ENCODE results near the gene RAB6B. TPM values are rescaled to one million over a fixed set of nuclear protein-coding genes. Genes with fewer than 3 reads are reported as not detected.

Gene RAB6B
- total RNA-seq, 2 donors from 2014 or later = 0.21 to 0.81 TPM

DNA sequence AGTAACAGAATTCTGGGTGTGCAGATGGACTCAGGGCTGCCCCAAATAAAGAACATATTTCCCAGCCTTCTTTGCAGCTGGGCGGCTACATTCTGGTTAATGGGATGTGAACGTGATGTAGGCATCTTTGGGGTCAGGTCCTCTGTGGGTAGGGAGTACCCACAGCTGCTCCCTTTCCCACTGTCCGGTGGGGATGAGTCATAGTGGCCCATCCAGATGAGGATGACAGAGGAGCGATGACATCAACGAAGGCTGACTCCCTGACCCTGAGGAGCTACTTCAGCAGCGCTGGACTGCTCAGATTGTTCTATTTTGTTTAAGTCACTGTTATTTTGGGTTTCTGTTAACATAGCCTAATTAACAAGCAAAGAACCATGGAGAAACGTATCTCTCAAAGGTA lies 52.0 kb downstream of the RAB6B start:
- H3K36me3 Mint-ChIP-seq = no peaks in the 10 kb centered on the region
- H3K4me1 Mint-ChIP-seq (ENCODE audit: low read depth in 2 of 2) = no peaks in the 10 kb centered on the region
- DNase-seq (ENCODE audit: low spot score) (peak; percentile 51), ATAC-seq (no peak)
- no peaks in the 10 kb centered on the region for H3K9me3 Mint-ChIP-seq
- H3K27ac Mint-ChIP-seq = no peak overlapping the region
- no peak overlapping the region for H3K4me3 Mint-ChIP-seq
- H3K27me3 Mint-ChIP-seq = peaks cover 13 to 29% of the 10 kb centered on the region in 2 donors

DNA sequence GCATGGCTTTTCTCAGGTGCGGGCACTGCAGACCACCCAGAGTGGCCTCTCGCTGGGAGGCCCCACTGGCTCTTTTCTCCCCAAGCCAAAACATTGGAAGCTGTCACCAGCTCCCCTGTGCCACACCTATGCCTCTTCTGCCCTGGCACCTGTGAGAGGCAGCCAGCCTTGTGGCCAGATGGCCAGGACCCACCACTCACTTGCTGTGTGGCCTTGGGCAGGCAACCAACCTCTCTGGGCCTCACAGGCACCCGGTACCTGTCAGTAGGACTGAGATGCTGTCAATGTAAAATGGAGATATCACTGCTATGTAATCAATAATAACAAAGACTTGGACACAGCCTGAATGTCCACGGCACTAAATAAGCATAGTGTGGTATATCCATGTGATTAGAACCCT lies 53.5 kb downstream of the RAB6B start:
- Mint-ChIP-seq H3K27ac (no peak overlapping the region), H3K4me3 (no peak overlapping the region), H3K27me3 (peaks cover 3 to 15% of the 10 kb centered on the region in 2 donors), H3K36me3 (no peaks in the 10 kb centered on the region), H3K4me1 (ENCODE audit: low read depth in 2 of 2) (no peaks in the 10 kb centered on the region), H3K9me3 (no peaks in the 10 kb centered on the region)
- no peak for DNase-seq (ENCODE audit: low spot score)
- ATAC-seq = no peak

DNA sequence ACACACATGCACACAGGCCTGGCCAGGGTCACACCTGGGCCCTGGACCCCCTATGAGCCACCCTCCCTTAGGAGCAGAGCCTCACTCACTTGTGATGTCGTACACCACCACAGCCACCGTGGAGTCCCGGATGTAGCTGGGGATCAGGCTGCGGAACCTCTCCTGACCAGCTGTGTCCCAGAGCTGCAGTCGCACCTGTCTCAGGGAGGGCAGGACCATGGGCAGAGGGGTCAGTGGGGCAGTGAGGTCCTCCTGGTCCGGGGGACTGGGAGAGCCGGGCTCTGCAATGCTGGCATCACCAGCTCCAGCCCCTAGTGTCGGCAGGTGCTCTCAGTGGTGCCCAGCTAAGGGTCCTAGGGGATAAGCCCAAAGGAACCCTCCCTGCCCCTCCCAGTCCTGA lies 54.5 kb downstream of the RAB6B start:
- peak; percentile 56 for DNase-seq (ENCODE audit: low spot score)
- Mint-ChIP-seq H3K27me3 (peaks cover 0 to 9% of the 10 kb centered on the region in 2 donors), H3K27ac (no peak overlapping the region), H3K9me3 (no peaks in the 10 kb centered on the region), H3K4me1 (ENCODE audit: low read depth in 2 of 2) (no peaks in the 10 kb centered on the region), H3K4me3 (no peak overlapping the region), H3K36me3 (no peaks in the 10 kb centered on the region)
- ATAC-seq = no peak

DNA sequence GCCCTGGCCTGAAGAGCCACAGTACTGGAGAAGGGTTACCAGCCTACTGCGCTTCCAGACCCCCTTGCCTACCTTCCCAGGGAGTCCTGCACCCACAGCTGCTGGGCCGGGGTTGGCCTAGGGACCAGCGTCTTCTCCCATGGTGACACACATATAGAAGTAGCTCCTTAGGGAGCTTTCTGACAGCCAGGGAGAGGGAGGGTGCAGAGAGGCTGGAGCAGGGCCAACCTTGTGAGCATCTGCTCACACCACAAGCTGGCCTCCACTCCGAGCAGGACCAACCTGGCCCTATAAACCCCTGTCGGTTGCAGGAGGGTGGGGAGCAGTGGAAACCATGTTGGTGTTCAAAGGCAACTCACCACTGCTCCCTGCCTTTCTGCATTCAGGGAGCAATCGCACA lies 54.9 kb downstream of the RAB6B start:
- DNase-seq (ENCODE audit: low spot score) (no peak), ATAC-seq (no peak)
- no peaks in the 10 kb centered on the region for H3K36me3 Mint-ChIP-seq
- H3K9me3 Mint-ChIP-seq = no peaks in the 10 kb centered on the region
- no peak overlapping the region for H3K27ac Mint-ChIP-seq
- H3K4me1 Mint-ChIP-seq (ENCODE audit: low read depth in 2 of 2) = no peaks in the 10 kb centered on the region
- H3K4me3 Mint-ChIP-seq = no peak overlapping the region
- peaks cover 0 to 7% of the 10 kb centered on the region in 2 donors for H3K27me3 Mint-ChIP-seq

DNA sequence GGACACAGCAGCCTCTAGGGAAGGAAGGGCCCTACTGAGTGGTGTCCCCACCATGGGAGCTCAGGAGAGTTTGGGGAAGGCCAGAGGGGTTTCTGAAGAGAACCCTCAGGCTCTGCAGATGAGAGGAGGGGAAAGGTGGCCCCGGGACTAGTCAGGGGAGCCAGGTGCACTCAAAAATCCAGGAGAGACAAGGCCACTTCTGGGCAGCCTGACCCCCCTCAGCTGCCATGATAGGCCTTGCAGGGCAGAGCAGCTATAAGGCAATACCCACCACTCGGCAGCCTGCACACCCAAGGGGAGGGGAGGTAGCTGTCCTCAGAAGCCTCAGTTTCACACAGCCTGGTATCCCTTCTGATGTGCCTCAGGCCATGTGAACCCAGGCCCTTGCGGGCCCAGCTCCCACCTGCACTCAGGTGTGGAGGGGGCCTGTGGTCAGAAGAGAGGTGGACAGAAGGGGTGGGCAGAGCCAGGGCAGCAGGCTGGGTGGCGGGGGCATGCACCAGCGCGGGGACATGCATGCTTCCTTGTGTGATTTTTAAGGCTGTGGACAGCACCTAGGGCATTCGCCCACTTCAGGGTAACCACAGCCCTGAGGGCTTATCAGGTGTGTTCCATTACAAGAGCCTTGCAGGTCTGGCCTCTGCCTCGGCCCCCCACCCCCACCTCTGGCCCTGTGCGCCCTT lies 55.5 kb downstream of the RAB6B start:
- H3K4me3 Mint-ChIP-seq = no peak overlapping the region
- no peaks in the 10 kb centered on the region for H3K4me1 Mint-ChIP-seq (ENCODE audit: low read depth in 2 of 2)
- ATAC-seq (no peak), DNase-seq (ENCODE audit: low spot score) (peak; percentile 58)
- no peak overlapping the region for H3K27ac Mint-ChIP-seq
- no peaks in the 10 kb centered on the region for H3K36me3 Mint-ChIP-seq
- H3K27me3 Mint-ChIP-seq = peaks cover 0 to 7% of the 10 kb centered on the region in 2 donors
- no peaks in the 10 kb centered on the region for H3K9me3 Mint-ChIP-seq

DNA sequence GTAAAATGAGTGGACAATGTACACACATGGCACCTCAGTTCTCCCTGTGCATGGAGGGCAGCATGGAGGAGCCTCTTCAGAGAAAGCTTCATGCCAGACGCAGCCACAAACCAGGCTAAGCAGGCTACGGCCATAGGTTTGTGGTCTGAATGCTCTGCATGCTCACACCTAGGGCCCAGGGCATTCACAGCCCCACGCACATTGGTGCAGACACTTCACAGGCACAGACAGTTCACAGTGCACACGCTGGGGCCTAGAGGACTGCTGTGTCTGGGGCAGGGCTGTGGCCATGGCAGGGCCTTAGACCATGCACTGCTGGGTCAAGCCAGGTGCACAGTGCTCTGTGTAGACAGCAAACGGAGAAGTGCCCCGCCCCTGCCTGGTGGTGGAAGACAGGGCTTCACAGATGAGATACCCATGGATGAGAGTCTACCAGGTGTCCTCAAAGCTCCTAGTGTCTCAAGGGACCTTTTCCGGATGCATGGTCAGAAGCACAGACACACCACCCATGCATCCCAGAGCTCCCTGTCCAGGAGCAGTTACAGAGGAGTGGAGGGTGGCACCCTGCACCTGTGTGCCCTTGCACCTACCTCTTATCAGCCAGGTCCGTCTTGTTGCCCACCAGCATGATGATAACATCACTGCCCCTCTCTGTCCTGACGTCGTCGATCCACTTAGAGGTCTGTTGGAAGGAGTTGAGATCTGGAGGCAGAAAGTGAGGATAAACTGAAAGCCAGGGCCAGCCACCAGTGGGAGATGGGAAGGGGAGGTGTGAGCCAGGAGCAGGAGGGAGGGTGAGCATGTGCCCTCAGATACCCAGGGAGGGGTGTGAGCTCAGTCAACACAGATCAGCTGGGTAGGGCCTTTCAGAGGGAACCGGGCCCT lies 56.5 kb downstream of the RAB6B start:
- DNase-seq (ENCODE audit: low spot score) = peak; percentile 54
- no peak overlapping the region for H3K4me3 Mint-ChIP-seq
- ATAC-seq = no peak
- H3K4me1 Mint-ChIP-seq (ENCODE audit: low read depth in 2 of 2) = no peaks in the 10 kb centered on the region
- H3K9me3 Mint-ChIP-seq = no peaks in the 10 kb centered on the region
- no peak overlapping the region for H3K27ac Mint-ChIP-seq
- H3K36me3 Mint-ChIP-seq = no peaks in the 10 kb centered on the region
- peaks cover 0 to 3% of the 10 kb centered on the region in 2 donors for H3K27me3 Mint-ChIP-seq

DNA sequence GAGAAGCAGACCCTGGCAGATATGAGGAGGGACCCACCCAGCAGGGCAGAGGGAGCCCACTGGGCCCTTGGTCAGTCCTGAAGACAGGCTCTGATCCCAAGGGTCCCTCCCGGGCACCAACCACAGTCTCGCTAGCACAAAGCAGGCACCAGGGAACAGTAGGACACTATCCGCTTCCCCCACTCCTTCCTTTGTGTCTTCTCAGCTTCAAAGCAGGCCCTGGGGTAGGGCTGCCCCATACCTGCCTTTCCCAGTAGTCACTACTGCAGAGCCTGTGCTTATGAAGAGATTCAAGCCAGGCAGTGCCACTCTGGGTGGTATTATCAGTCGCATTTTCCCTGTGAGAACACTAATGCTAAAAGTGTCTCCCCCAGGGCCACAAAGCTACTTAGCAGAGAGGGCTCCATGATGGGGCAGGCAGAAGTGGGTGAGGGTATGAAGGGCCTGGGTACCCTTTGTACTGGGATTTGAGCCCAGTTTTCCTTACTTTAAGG lies 57.3 kb downstream of the RAB6B start:
- no peaks in the 10 kb centered on the region for H3K36me3 Mint-ChIP-seq
- DNase-seq (ENCODE audit: low spot score) (peak; percentile 57), ATAC-seq (no peak)
- H3K27ac Mint-ChIP-seq = no peak overlapping the region
- no peak overlapping the region for H3K4me3 Mint-ChIP-seq
- H3K4me1 Mint-ChIP-seq (ENCODE audit: low read depth in 2 of 2) = no peaks in the 10 kb centered on the region
- no peaks in the 10 kb centered on the region for H3K9me3 Mint-ChIP-seq
- no peaks in the 10 kb centered on the region for H3K27me3 Mint-ChIP-seq

DNA sequence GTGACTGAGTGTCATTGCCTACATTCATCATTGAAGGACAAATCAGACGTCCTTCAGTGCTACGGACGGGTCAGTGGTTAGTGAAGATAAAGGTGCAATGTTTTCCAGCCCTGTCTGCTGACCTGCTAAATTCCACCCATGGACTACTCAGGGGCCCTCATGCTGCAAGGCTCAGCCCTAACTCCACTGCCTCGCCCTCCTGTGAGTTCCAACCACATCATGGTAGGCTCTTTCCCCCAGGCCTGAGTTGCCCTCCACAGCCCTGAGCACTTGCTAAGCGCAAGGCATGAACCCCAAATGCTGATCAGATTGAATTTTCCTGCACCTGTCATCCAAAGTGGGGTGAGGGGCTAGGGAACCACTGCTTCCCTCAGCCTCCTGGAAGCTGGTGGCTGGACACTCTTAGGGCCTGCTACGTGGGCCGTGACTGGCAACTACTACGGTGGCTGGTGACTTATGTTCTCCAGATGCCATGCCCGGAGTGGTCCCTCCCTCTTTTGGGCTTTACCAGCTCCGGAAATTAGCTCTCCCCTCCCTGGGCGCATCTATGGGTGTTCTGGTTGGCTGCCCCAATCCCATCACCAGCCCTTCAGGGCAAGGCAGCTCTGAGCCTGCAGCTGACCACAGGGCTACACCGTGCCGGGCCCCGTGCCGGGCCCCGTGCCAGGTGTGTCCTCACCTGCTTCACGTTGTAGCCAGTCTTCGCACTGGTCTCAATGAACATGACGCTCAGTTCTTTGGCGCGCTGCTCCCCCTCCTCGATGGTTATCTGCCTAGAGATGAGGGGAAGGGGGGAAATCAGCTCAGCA lies 58.0 kb downstream of the RAB6B start:
- DNase-seq (ENCODE audit: low spot score) (peak; percentile 35), ATAC-seq (no peak)
- H3K9me3 Mint-ChIP-seq = no peaks in the 10 kb centered on the region
- H3K27me3 Mint-ChIP-seq = no peaks in the 10 kb centered on the region
- no peak overlapping the region for H3K4me3 Mint-ChIP-seq
- no peaks in the 10 kb centered on the region for H3K4me1 Mint-ChIP-seq (ENCODE audit: low read depth in 2 of 2)
- no peak overlapping the region for H3K27ac Mint-ChIP-seq
- no peaks in the 10 kb centered on the region for H3K36me3 Mint-ChIP-seq

DNA sequence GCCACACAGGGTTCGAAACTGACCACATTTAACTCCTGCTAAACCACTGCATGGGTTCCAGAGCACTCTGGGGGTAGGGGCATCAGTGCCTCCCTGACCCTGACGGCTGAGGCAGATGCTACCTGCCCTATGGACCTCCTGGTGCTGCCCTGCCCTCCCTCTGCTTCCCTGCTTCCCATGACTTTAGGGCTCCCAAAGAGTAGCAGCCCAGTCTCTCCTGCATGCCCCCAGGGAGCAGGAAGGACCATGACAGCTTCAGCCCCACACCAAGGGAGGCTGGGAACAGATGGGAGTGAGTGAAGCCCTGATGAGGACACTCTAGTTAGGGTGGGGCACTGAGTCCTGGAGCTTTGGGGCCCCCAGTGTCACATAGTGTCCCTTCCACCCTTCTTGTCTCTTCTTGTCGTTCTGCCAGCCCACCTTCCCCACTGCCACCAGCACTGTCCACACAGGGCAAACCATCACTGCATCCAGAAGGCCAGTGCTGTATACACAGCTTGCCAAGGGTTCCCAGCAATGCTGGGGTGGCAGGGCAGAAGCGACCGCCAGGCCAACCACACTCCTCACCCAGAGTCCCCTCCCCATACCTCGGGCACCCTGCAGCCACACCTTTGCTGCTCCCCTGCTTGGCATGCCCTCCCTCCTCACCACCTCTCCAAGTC lies 59.1 kb downstream of the RAB6B start:
- Mint-ChIP-seq H3K36me3 (no peaks in the 10 kb centered on the region), H3K27ac (no peak overlapping the region), H3K4me1 (ENCODE audit: low read depth in 2 of 2) (no peaks in the 10 kb centered on the region), H3K4me3 (no peak overlapping the region), H3K27me3 (no peaks in the 10 kb centered on the region), H3K9me3 (no peaks in the 10 kb centered on the region)
- ATAC-seq (no peak), DNase-seq (ENCODE audit: low spot score) (peak; percentile 26)

DNA sequence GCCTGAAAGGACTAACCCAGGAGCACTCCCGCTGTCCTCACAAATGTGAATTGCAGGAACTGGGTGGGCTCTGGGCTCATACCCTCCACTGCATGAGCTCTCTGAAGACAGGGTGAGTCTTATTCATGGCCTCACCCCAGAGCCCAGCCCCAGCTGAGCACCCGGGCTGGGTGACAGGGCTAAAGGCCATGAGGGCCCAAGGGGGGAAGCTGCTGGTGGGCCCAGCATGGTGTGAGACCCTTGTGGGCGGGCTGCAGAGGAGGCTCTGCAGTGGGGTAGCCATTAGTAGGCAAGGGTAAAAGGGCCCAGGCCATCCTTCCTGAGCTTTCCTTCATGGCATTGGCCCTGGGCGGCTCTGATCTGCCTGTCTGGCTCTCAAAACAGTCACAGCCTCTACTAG lies 59.7 kb downstream of the RAB6B start:
- Mint-ChIP-seq H3K36me3 (no peaks in the 10 kb centered on the region), H3K4me1 (ENCODE audit: low read depth in 2 of 2) (no peaks in the 10 kb centered on the region), H3K9me3 (no peaks in the 10 kb centered on the region), H3K27me3 (no peaks in the 10 kb centered on the region), H3K4me3 (no peak overlapping the region), H3K27ac (no peak overlapping the region)
- no peak for DNase-seq (ENCODE audit: low spot score)
- ATAC-seq = no peak

DNA sequence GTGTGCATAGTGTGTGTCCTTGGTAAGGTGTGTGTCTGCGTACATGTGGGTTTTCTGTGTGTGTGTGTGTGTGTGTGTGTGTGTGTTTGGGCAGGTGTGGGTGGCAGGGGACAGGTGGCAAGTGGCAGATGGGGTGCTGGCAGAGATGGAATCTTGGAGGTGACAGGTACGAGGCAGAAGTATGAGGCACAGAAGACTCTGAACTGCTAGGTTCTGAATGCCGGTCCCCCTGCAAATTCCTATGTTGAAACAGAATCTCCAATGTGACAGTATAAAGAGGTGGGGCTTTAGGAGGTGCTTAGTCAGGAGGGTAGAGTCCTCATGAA lies 60.3 kb downstream of the RAB6B start:
- Mint-ChIP-seq H3K4me3 (no peak overlapping the region), H3K36me3 (no peaks in the 10 kb centered on the region), H3K27me3 (no peaks in the 10 kb centered on the region), H3K9me3 (no peaks in the 10 kb centered on the region), H3K4me1 (ENCODE audit: low read depth in 2 of 2) (no peaks in the 10 kb centered on the region), H3K27ac (no peak overlapping the region)
- ATAC-seq = no peak
- no peak for DNase-seq (ENCODE audit: low spot score)

DNA sequence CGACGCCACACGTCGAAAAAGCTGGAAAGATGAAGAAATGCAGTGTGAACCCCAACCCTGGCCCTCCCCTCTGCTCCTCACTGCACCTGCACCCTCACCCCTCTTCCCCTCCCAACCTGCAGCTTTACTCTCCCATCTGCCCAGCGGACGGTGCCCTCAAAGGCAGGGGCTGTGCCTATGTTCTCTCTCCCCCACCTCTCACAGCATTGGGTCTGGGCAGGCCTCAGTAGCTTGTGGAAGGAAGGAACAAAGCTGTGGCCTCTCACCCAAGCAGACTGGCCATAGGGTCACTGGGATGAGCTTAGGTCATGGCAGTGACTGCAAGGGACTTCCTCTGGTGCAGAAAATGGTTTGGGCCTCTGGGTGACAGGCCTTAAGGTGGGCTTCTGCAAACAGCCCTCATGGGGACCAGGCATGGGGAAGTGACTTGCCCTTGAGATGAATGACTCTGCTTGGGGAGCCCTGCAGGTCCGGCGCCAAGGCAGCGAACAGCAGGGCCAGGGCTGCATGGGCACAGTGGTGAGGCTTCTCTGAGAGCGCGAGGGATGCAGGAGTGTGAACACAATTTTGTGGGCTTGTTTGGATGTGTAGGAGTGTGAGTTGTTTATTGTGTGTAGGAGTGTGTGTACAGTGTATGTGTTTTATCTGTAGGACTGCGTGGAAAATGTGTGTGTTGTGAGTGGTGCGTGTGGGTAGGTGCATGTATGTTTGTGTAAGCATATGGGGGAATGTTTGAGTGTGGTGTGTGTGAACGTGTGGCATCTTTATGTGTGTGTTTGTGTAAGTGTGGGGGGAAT lies 60.9 kb downstream of the RAB6B start:
- Mint-ChIP-seq H3K36me3 (no peaks in the 10 kb centered on the region), H3K4me1 (ENCODE audit: low read depth in 2 of 2) (no peaks in the 10 kb centered on the region), H3K27me3 (no peaks in the 10 kb centered on the region), H3K4me3 (no peak overlapping the region), H3K9me3 (no peaks in the 10 kb centered on the region), H3K27ac (no peak overlapping the region)
- ATAC-seq = no peak
- peak; percentile 41 for DNase-seq (ENCODE audit: low spot score)
